Keratinocyte (primary cell): ENCODE results near the gene GMEB2. TPM values are rescaled to one million over a fixed set of nuclear protein-coding genes. Genes with fewer than 3 reads are reported as not detected.

Source experiments
- DNase-seq: peaks from one replicate; pipeline ENCODE4 v3.0.0-alpha.2; 2011; ENCODE audit warnings: low read depth, missing footprints, low spot score
- FAIRE-seq: peaks from 2 replicates; lab custom pipeline; 2011; peaks lifted over from hg19 to GRCh38; lab: Jason Lieb, UNC
- H2AFZ ChIP-seq: 2 replicates; pipeline ENCODE4 v1.6.0; 2012; ENCODE audit warnings: low read length, control low read depth, inconsistent platforms; ENCODE audit not compliant: control insufficient read depth
- H3K27ac ChIP-seq: 2 replicates; pipeline ENCODE4 v1.5.1; 2011; ENCODE audit warnings: low read length; ENCODE audit not compliant: control insufficient read depth, insufficient read depth
- H3K27me3 ChIP-seq: 3 replicates; pipeline ENCODE4 v1.6.0; 2011; ENCODE audit warnings: low read length; ENCODE audit not compliant: control insufficient read depth, insufficient read depth; ENCODE audit errors: extremely low read depth
- H3K36me3 ChIP-seq, 2 experiments: 2 replicates in 1 of 2; 3 replicates in 1 of 2; pipeline ENCODE4 v1.5.1; 2011; ENCODE audit warnings: low read length in 2 of 2, mild to moderate bottlenecking in 1 of 2; ENCODE audit not compliant: control insufficient read depth in 2 of 2, insufficient read depth in 2 of 2; ENCODE audit errors: extremely low read depth in 1 of 2
- H3K4me1 ChIP-seq: 3 replicates; pipeline ENCODE4 v1.5.1; 2011; ENCODE audit warnings: low read length; ENCODE audit not compliant: control insufficient read depth, insufficient read depth; ENCODE audit errors: extremely low read depth
- H3K4me2 ChIP-seq: 3 replicates; pipeline ENCODE4 v1.6.0; 2011; ENCODE audit warnings: low read depth, low read length; ENCODE audit not compliant: control insufficient read depth, insufficient read depth; ENCODE audit errors: extremely low read depth
- H3K4me3 ChIP-seq, 3 experiments: fragments of 200-600 bp in 1 of 3; sonication (generic) in 1 of 3; 2 replicates in 2 of 3; 3 replicates in 1 of 3; pipeline ENCODE4 v1.5.1; 2011 to 2016; ENCODE audit warnings: low read length in 3 of 3, mild to moderate bottlenecking in 3 of 3, control low read depth in 2 of 3, inconsistent platforms in 1 of 3, low read depth in 1 of 3, mixed read lengths in 1 of 3, mixed run types in 1 of 3, moderate library complexity in 1 of 3; ENCODE audit not compliant: control insufficient read depth in 2 of 3, insufficient read depth in 2 of 3; ENCODE audit errors: extremely low read depth in 1 of 3
- H3K79me2 ChIP-seq: 2 replicates; pipeline ENCODE4 v1.6.0; 2012; ENCODE audit warnings: low read length; ENCODE audit not compliant: control insufficient read depth, insufficient read depth
- H3K9ac ChIP-seq: 3 replicates; pipeline ENCODE4 v1.6.0; 2011; ENCODE audit warnings: low read length; ENCODE audit not compliant: control insufficient read depth, insufficient read depth; ENCODE audit errors: extremely low read depth
- H3K9me1 ChIP-seq: 3 replicates; pipeline ENCODE4 v1.6.0; 2011; ENCODE audit warnings: low read length; ENCODE audit not compliant: control insufficient read depth, insufficient read depth; ENCODE audit errors: extremely low read depth
- H3K9me3 ChIP-seq: 2 replicates; pipeline ENCODE4 v1.5.1; 2012; ENCODE audit warnings: low read depth, low read length; ENCODE audit not compliant: control insufficient read depth
- H4K20me1 ChIP-seq: 3 replicates; pipeline ENCODE4 v1.6.0; 2011; ENCODE audit warnings: low read length; ENCODE audit not compliant: control insufficient read depth, insufficient read depth; ENCODE audit errors: extremely low read depth
- EZH2 ChIP-seq: IDR thresholded peaks from one replicate; pipeline ENCODE4 v1.6.1; 2012; ENCODE audit warnings: inconsistent platforms, mild to moderate bottlenecking, low read length, moderate library complexity
- dilution Hi-C: fragments of 300-500 bp; cut with MboI; formaldehyde crosslinking; loops from one replicate; pipeline ENCODE4 v1.7.0; 2020; ENCODE audit warnings: low sequenced_read_pairs; ENCODE audit not compliant: extremely low pct_ligation_motif_present
- polyA plus RNA-seq, 5 experiments: library from polyadenylated mRNA; depleted of rRNA in 3 of 5; stranded (reverse) in 3 of 5; stranded (forward) in 1 of 5; unstranded in 1 of 5; fragments of >200 nt; gene quantifications; 1 replicate in 1 of 5; 2 replicates in 3 of 5; 3 replicates in 1 of 5; pipeline versions ENCODE4 v1.2.1 to v1.2.3, GENCODE V29; 2011 to 2012; ENCODE audit warnings: missing spikeins in 2 of 5, low read depth in 1 of 5, low replicate concordance in 1 of 5
- TF ChIP-seq, protein P1 (sequence below), 3 experiments: IDR thresholded peaks in 1 of 3; conservative IDR thresholded peaks in 1 of 3; optimal IDR thresholded peaks in 1 of 3; 2 replicates in 2 of 3; 3 replicates in 1 of 3; pipeline versions ENCODE3 to v1.5.1; 2011; ENCODE audit warnings: low read length in 3 of 3, mild to moderate bottlenecking in 3 of 3, moderate library complexity in 2 of 3, control low read depth in 1 of 3, inconsistent platforms in 1 of 3; ENCODE audit not compliant: insufficient read depth in 2 of 3; ENCODE audit errors: extremely low read depth in 1 of 3

GMEB2 gene
- polyA plus RNA-seq, 1 donor (not counting 4 experiments of a cell fraction or from before 2014, with no cell fraction given), result 5.1 TPM

DNA sequence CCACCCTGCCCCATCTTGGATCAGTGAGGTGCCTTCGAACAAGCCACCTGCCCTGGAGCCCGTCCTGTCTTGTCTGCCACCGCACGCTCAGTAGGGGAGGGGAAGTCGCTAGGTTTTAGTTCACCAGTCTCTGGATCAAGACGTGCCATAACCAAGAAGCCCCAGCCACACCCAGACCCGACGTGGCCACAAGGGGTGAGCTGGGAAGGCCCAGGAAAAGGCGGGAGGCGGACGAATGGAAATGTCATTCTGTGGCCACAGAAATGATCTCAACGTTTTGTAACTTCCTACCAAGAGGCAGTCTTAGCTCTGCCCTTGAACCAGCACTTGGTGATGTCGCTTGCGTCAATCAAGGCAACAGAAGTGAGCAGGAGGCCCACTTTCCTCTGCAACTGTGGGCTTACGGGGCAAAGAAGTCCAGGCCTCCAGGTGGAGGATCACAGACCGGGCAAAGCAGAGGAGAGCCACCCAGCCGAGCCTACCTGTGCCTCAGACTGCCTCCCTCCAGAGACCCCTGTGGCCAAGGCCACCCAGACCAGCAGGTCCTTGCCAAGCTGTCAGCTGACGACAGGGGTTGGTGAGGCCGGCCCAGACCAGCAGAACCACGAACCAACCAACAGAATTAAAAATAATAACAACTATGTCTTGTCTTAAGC lies 14.5 kb downstream of the GMEB2 start:
- FAIRE-seq (no peak), DNase-seq (no peak)
- Histone ChIP-seq H3K79me2 (peaks cover 14% of the 10 kb centered on the region), H3K9me3 (no peaks in the 10 kb centered on the region), H3K4me2 (no peak overlapping the region), H4K20me1 (no peaks in the 10 kb centered on the region), H3K27me3 (no peaks in the 10 kb centered on the region), H3K27ac (no peak overlapping the region), H3K9me1 (no peaks in the 10 kb centered on the region), H2AFZ (no peak overlapping the region), H3K9ac (no peak overlapping the region), H3K36me3 (peaks cover 6 to 7% of the 10 kb centered on the region in 2 experiments), H3K4me1 (peaks cover 2% of the 10 kb centered on the region), H3K4me3 (no peak overlapping the region)
- dilution Hi-C loops, result no loop called here
- TF ChIP-seq, protein P1, sequence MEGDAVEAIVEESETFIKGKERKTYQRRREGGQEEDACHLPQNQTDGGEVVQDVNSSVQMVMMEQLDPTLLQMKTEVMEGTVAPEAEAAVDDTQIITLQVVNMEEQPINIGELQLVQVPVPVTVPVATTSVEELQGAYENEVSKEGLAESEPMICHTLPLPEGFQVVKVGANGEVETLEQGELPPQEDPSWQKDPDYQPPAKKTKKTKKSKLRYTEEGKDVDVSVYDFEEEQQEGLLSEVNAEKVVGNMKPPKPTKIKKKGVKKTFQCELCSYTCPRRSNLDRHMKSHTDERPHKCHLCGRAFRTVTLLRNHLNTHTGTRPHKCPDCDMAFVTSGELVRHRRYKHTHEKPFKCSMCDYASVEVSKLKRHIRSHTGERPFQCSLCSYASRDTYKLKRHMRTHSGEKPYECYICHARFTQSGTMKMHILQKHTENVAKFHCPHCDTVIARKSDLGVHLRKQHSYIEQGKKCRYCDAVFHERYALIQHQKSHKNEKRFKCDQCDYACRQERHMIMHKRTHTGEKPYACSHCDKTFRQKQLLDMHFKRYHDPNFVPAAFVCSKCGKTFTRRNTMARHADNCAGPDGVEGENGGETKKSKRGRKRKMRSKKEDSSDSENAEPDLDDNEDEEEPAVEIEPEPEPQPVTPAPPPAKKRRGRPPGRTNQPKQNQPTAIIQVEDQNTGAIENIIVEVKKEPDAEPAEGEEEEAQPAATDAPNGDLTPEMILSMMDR (optimal IDR thresholded peaks at IDR 0.05 in 1 of 3, IDR thresholded peaks at IDR 0.05 in 1 of 3, conservative IDR thresholded peaks at IDR 0.05 in 1 of 3; ENCODE audit: extremely low read depth in 1 of 3, insufficient read depth in 2 of 3, low read length in 3 of 3), result no peak
- TF ChIP-seq EZH2, result no peak

DNA sequence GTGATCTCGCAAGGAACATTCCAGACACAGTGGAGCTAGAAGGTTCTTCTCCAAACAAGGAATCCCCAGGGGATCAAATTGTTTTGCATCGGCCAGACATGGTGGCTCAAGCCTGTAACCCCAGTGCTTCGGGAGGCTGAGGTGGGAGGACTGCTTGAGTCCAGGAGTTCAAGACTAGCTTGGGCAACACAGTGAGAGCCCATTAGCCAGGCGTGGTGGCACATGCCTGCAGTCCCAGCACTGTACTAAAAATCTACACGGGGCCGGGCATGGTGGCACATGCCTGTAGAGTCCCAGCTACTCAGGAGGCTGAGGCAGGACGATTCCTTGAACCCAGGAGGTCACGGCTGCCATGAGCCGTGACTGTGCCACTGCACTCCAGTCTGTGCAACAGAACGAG lies 15.3 kb downstream of the GMEB2 start:
- no peak overlapping the region for H3K9ac ChIP-seq
- no peak overlapping the region for H2AFZ ChIP-seq
- H3K4me1 ChIP-seq, result peaks cover 2% of the 10 kb centered on the region
- no peak for DNase-seq
- no peaks in the 10 kb centered on the region for H3K9me1 ChIP-seq
- peaks cover 16% of the 10 kb centered on the region for H3K79me2 ChIP-seq
- TF ChIP-seq, protein P1 (optimal IDR thresholded peaks at IDR 0.05 in 1 of 3, IDR thresholded peaks at IDR 0.05 in 1 of 3, conservative IDR thresholded peaks at IDR 0.05 in 1 of 3; ENCODE audit: extremely low read depth in 1 of 3, insufficient read depth in 2 of 3, low read length in 3 of 3), result no peak
- no peak for TF ChIP-seq EZH2
- no peaks in the 10 kb centered on the region for H3K27me3 ChIP-seq
- no peak overlapping the region for H3K4me3 ChIP-seq
- no peak overlapping the region for H3K27ac ChIP-seq
- H3K4me2 ChIP-seq, result no peak overlapping the region
- peaks cover 6 to 7% of the 10 kb centered on the region in 2 experiments for H3K36me3 ChIP-seq
- H4K20me1 ChIP-seq, result no peaks in the 10 kb centered on the region
- no peaks in the 10 kb centered on the region for H3K9me3 ChIP-seq
- no peak for FAIRE-seq
- dilution Hi-C loops, result no loop called here
